Astrocyte of the cerebellum (primary cell): ENCODE measurements around the gene MED6.
A peak's percentile ranks its signal among the peaks of the same experiment; 100 is the strongest.

Source experiments
- DNase-seq: peaks from one replicate; pipeline ENCODE4 v3.0.0-alpha.2; 2011; ENCODE audit warnings: low read depth
- H3K4me3 ChIP-seq: 2 replicates; pipeline ENCODE4 v1.5.1; 2011; ENCODE audit warnings: mild to moderate bottlenecking, low read depth, low read length, moderate library complexity
- in situ Hi-C: cut with HindIII; loops from 2 replicates; pipeline ENCODE4 v1.10.0; 2017; ENCODE audit warnings: low sequenced_read_pairs
- TF ChIP-seq, protein P1 (sequence below): IDR thresholded peaks from 2 replicates; pipeline ENCODE4 v1.5.1; 2012; ENCODE audit warnings: low read length, low read depth, moderate library complexity, mild to moderate bottlenecking; ENCODE audit errors: missing control alignments

MED6 gene

GRCh38 chr14:70600382-70601157, at the start of gene MED6:
Gene MED6 (minus strand): TSS chr14:70600655. CDS start chr14:70600637, 18 bp downstream.
- in situ Hi-C loops = loop anchor here (5.0 kb wide), 1 partner anchor 367 kb away; no protein-coding TSS in a partner anchor
- TF ChIP-seq, protein P1, sequence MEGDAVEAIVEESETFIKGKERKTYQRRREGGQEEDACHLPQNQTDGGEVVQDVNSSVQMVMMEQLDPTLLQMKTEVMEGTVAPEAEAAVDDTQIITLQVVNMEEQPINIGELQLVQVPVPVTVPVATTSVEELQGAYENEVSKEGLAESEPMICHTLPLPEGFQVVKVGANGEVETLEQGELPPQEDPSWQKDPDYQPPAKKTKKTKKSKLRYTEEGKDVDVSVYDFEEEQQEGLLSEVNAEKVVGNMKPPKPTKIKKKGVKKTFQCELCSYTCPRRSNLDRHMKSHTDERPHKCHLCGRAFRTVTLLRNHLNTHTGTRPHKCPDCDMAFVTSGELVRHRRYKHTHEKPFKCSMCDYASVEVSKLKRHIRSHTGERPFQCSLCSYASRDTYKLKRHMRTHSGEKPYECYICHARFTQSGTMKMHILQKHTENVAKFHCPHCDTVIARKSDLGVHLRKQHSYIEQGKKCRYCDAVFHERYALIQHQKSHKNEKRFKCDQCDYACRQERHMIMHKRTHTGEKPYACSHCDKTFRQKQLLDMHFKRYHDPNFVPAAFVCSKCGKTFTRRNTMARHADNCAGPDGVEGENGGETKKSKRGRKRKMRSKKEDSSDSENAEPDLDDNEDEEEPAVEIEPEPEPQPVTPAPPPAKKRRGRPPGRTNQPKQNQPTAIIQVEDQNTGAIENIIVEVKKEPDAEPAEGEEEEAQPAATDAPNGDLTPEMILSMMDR = no peak
- peak; percentile 69 for DNase-seq
- H3K4me3 ChIP-seq = peak within 1 kb of the TSS; percentile 99

DNA sequence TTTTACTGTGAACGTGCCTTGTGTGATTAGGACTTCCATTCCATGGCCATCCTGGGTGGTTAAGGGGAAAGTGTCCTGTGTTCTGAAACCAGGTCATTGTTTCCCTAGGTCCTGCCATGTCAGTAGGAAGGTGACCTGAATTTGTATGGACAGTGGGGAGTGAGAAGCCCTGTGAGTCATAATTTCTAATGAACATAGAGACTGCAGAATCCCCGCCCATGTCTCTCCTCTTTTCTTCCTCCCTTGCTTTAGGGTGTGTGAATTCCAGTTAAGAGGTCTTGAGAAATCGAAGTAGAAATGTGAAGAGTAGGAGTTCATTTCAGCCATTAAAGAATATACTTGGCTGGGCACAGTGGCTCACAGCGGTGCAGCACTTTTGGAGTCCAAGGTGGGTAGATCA, 49.3 kb upstream of the MED6 start:
- no peak overlapping the region for H3K4me3 ChIP-seq
- no peak for DNase-seq
- in situ Hi-C loops = loop anchor here (5.0 kb wide), 1 partner anchor 82 kb away; no protein-coding TSS in a partner anchor
- TF ChIP-seq, protein P1 = no peak

GRCh38 chr14:70648346-70648745, 47.9 kb upstream of the MED6 start:
- no peak for DNase-seq
- in situ Hi-C loops = loop anchor here (5.0 kb wide), 1 partner anchor 84 kb away; no protein-coding TSS in a partner anchor
- TF ChIP-seq, protein P1 = no peak
- no peak overlapping the region for H3K4me3 ChIP-seq

DNA sequence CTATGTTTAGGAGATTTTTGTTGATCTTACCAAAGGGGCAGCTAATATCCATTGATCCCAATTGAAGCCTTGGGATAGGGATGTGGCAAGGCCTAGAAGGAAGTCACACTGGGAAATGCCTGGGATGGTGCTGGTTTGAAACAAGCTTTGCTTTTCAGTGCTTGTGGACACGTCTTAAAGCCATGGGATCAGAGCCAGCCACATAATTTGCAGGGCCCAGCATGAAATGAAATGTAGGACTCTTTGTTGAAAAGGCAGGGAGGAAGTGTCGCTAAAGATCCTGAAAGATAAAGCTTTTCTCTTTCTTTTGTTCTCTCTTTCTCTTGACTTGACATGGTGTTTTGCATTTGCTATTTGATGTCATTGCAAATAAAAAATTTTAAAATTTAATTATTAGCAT, 46.2 kb upstream of the MED6 start:
- in situ Hi-C loops = loop anchor here (5.0 kb wide), 1 partner anchor 86 kb away; no protein-coding TSS in a partner anchor
- no peak for DNase-seq
- TF ChIP-seq, protein P1 = no peak
- H3K4me3 ChIP-seq = no peak overlapping the region

DNA sequence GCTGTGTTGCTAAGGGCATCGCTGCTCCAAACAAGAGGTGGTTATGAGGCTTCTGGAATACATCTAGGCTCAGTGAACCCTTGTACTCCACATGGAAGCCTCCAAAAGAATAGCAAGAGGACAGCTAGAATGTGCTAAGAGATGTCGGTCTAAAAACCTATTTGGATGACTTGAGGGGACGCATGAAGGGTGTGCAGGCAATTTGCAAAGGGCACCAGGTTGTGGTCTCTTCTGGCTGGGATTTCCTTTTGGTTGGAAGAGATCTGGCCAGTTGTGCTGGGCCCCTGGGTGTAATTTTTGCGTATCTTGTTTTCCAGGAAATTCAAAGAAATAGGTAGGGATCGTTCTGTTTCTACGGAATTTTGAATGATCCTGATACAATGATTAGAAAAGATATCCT, 45.4 kb upstream of the MED6 start:
- no peak for DNase-seq
- H3K4me3 ChIP-seq = no peak overlapping the region
- in situ Hi-C loops = loop anchor here (5.0 kb wide), 1 partner anchor 86 kb away; no protein-coding TSS in a partner anchor
- TF ChIP-seq, protein P1 = no peak

DNA sequence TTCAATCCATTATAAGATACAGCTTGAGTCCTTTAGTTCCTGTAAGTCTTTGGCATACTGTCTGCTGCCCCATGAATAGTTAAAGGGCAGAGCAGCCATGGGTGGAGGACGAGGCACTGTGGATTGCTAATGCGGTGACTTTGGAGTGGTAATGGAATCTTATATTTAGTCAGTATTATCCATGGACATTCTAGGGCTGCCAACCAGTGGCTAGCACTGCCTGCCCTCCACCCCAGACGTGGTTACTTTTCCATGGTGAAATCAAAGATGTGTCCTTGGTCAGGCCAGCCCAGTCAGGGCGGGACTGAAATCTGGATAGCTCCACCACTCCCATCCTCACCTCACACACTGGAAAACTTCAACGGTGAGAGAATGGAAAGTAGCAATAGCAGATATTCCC, 43.5 kb upstream of the MED6 start:
- in situ Hi-C loops = no loop called here
- TF ChIP-seq, protein P1 = no peak

More for the DNA sequence above, 43.5 kb upstream of the MED6 start:
- DNase-seq = no peak
- no peak overlapping the region for H3K4me3 ChIP-seq
